Liver (tissue), 9 donors: ENCODE data around the gene EDIL3. TPM values are rescaled to one million over a fixed set of nuclear protein-coding genes. Genes with fewer than 3 reads are reported as not detected.
A peak's percentile ranks its signal among the peaks of the same experiment; 100 is the strongest.

ENCODE experiments used
- DNase-seq: peaks from one replicate; pipeline ENCODE4 v3.0.0-alpha.2; 2017; ENCODE audit warnings: low spot score
- H3K27ac ChIP-seq, 2 donors: one replicate each; pipeline ENCODE4 v1.7.0; 2013; ENCODE audit warnings: inconsistent platforms in 2 of 2, low read length in 2 of 2, control low read depth in 1 of 2, low read depth in 1 of 2, mild to moderate bottlenecking in 1 of 2
- H3K27me3 ChIP-seq, 4 donors: one replicate each; pipeline versions ENCODE4 v1.6.1 to v1.7.0; 2013; ENCODE audit warnings: low read length in 3 of 4, inconsistent platforms in 1 of 4, mild to moderate bottlenecking in 1 of 4, moderate library complexity in 1 of 4; ENCODE audit not compliant: control insufficient read depth in 4 of 4, insufficient read depth in 4 of 4
- H3K36me3 ChIP-seq, 4 donors: one replicate each; pipeline versions ENCODE4 v1.6.1 to v1.7.0; 2013; ENCODE audit warnings: low read length in 3 of 4, mild to moderate bottlenecking in 3 of 4, low read depth in 1 of 4, moderate library complexity in 1 of 4; ENCODE audit not compliant: control insufficient read depth in 4 of 4, insufficient read depth in 3 of 4
- H3K4me1 ChIP-seq, 4 donors: one replicate each; pipeline versions ENCODE4 v1.6.1 to v1.7.0; 2013; ENCODE audit warnings: low read length in 3 of 4, mild to moderate bottlenecking in 3 of 4, moderate library complexity in 1 of 4; ENCODE audit not compliant: control insufficient read depth in 4 of 4, insufficient read depth in 4 of 4
- H3K4me3 ChIP-seq, 3 donors: one replicate each; pipeline versions ENCODE4 v1.6.1 to v1.7.0; 2013; ENCODE audit warnings: low read length in 3 of 3, control low read depth in 1 of 3, low read depth in 1 of 3, mild to moderate bottlenecking in 1 of 3
- H3K9ac ChIP-seq, 2 donors: one replicate each; pipeline ENCODE4 v1.7.0; 2013; ENCODE audit warnings: low read length in 2 of 2, mild to moderate bottlenecking in 2 of 2, moderate library complexity in 2 of 2, control low read depth in 1 of 2, low read depth in 1 of 2
- H3K9me3 ChIP-seq, 4 donors: one replicate each; pipeline versions ENCODE4 v1.6.1 to v1.7.0; 2013; ENCODE audit warnings: low read length in 3 of 4; ENCODE audit not compliant: control insufficient read depth in 4 of 4
- EGR1 ChIP-seq, 2 donors: IDR thresholded peaks; 2 replicates each; pipeline ENCODE4 v1.6.1; 2016 to 2018; ENCODE audit warnings: antibody characterized with exemption in 2 of 2, low read depth in 2 of 2
- FOXA1 ChIP-seq: IDR thresholded peaks from 2 replicates; pipeline ENCODE4 v1.6.1; 2016; ENCODE audit warnings: antibody characterized with exemption
- FOXA2 ChIP-seq: IDR thresholded peaks from 2 replicates; pipeline ENCODE4 v1.6.1; 2016; ENCODE audit warnings: antibody characterized with exemption
- GABPA ChIP-seq, 2 donors: IDR thresholded peaks in 1 of 2; conservative IDR thresholded peaks in 1 of 2; 2 replicates each; pipeline ENCODE4 v1.6.1; 2016; ENCODE audit warnings: antibody characterized with exemption in 2 of 2, mild to moderate bottlenecking in 1 of 2, moderate library complexity in 1 of 2
- HNF4A ChIP-seq, 2 donors: conservative IDR thresholded peaks; 2 replicates each; pipeline ENCODE4 v1.6.1; 2016; ENCODE audit warnings: antibody characterized with exemption in 2 of 2, mild to moderate bottlenecking in 2 of 2
- HNF4G ChIP-seq: IDR thresholded peaks from 2 replicates; pipeline ENCODE4 v1.6.1; 2016; ENCODE audit warnings: antibody characterized with exemption
- JUND ChIP-seq, 2 donors: IDR thresholded peaks; 2 replicates each; pipeline ENCODE4 v1.6.1; 2016; ENCODE audit warnings: antibody characterized with exemption in 2 of 2
- NR2F2 ChIP-seq: IDR thresholded peaks from 2 replicates; pipeline ENCODE4 v1.6.1; 2016; ENCODE audit warnings: antibody characterized with exemption
- RAD21 ChIP-seq, 2 donors: IDR thresholded peaks; 2 replicates each; pipeline ENCODE4 v1.6.1; 2016; ENCODE audit warnings: antibody characterized with exemption in 2 of 2, mild to moderate bottlenecking in 2 of 2
- RXRA ChIP-seq, 2 donors: IDR thresholded peaks; 2 replicates each; pipeline ENCODE4 v1.6.1; 2017 to 2018; ENCODE audit warnings: antibody characterized with exemption in 2 of 2, mild to moderate bottlenecking in 1 of 2
- SP1 ChIP-seq: IDR thresholded peaks from 2 replicates; pipeline ENCODE4 v1.6.1; 2018; ENCODE audit warnings: antibody characterized with exemption, mild to moderate bottlenecking
- TAF1 ChIP-seq: conservative IDR thresholded peaks from 2 replicates; pipeline ENCODE4 v1.6.1; 2016; ENCODE audit warnings: antibody characterized with exemption, mild to moderate bottlenecking
- YY1 ChIP-seq: IDR thresholded peaks from 2 replicates; pipeline ENCODE4 v1.6.1; 2016; ENCODE audit warnings: antibody characterized with exemption, mild to moderate bottlenecking
- ZBTB33 ChIP-seq: IDR thresholded peaks from 2 replicates; pipeline ENCODE4 v1.6.1; 2016; ENCODE audit warnings: antibody characterized with exemption
- WGBS: extraction: QIAGEN DNeasy Blood & Tissue Kit; methylation state at CpG from one replicate; pipeline ENCODE4 v1.1.7; 2013; 5-methylcytosine and 5-hydroxymethylcytosine counted together
- polyA plus RNA-seq, 2 donors: library from polyadenylated mRNA; stranded (reverse) in 1 of 2; unstranded in 1 of 2; fragments of 200-250 nt in 1 of 2; fragments of >200 nt in 1 of 2; fragmentation: Nextera tagmentation in 1 of 2; extraction: Ambion mirVana in 1 of 2; gene quantifications; one replicate each; pipeline versions ENCODE4 v1.2.1 to v1.2.3, GENCODE V29; 2013 to 2015
- total RNA-seq, 2 donors: library from RNA; depleted of rRNA; stranded (reverse); fragments of >200 nt; gene quantifications; one replicate each; pipeline ENCODE4 v1.2.3, GENCODE V29; 2014
- TF ChIP-seq, protein P1 (sequence below): fragments of 150-350 bp; IDR thresholded peaks from 2 replicates; pipeline ENCODE4 v1.5.1; 2017; ENCODE audit warnings: improper control_type of control experiment, low read depth, low read length; ENCODE audit not compliant: missing input control
- TF ChIP-seq, protein P2 (sequence below): IDR thresholded peaks from 2 replicates; pipeline ENCODE4 v1.6.1; 2016; ENCODE audit warnings: antibody characterized with exemption
- TF ChIP-seq, protein P3 (sequence below): IDR thresholded peaks from 2 replicates; pipeline ENCODE4 v1.6.1; 2016; ENCODE audit warnings: antibody characterized with exemption, mild to moderate bottlenecking
- TF ChIP-seq, protein P4 (sequence below): IDR thresholded peaks from 2 replicates; pipeline ENCODE4 v1.6.1; 2016; ENCODE audit warnings: antibody characterized with exemption
- donor health status: healthy.
- donor health status: healthy.
- donor health status: healthy.
- donor health status: healthy.
- donor health status: healthy.

Gene EDIL3
- total and polyA plus RNA-seq, 4 donors: 0.33 to 12.0 (median 0.76) TPM

DNA sequence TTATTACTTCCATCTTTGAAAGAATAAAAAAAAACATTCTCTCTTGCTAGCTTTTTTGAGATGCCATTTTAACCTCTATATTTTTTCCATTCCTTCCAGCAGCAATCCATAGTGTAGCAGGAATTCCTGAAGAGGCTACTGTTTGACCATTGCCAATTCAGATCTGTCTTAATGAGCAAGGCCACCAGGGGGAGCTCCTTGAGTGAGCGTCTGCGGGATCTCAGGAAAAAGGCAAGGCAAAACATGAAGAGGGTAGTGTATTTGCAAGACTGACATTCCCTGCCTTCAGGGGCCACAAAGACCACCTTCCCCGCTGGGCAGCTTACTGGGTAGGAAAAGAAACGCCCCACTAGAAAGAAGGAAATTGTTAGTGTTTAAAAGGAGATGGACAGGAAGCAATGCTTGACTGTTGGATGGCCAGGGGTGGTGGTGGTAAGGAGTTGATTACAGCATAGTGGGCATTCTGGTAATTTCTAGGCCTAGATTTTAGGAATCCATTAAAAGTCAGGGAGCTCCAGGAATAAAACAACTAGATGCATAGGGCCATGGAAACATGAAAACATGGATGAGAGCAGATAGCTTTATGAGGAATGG lies 457.4 kb downstream of the EDIL3 start:
- H3K27me3 ChIP-seq: peaks cover 0 to 4% (median 1%) of the 10 kb centered on the region in 4 donors
- H3K27ac ChIP-seq: no peak overlapping the region
- H3K4me1 ChIP-seq: no peaks in the 10 kb centered on the region
- DNase-seq: peak; percentile 70
- no peak overlapping the region for H3K4me3 ChIP-seq
- H3K9me3 ChIP-seq: no peaks in the 10 kb centered on the region
- H3K9ac ChIP-seq: no peak overlapping the region
- TF ChIP-seq, protein P1, sequence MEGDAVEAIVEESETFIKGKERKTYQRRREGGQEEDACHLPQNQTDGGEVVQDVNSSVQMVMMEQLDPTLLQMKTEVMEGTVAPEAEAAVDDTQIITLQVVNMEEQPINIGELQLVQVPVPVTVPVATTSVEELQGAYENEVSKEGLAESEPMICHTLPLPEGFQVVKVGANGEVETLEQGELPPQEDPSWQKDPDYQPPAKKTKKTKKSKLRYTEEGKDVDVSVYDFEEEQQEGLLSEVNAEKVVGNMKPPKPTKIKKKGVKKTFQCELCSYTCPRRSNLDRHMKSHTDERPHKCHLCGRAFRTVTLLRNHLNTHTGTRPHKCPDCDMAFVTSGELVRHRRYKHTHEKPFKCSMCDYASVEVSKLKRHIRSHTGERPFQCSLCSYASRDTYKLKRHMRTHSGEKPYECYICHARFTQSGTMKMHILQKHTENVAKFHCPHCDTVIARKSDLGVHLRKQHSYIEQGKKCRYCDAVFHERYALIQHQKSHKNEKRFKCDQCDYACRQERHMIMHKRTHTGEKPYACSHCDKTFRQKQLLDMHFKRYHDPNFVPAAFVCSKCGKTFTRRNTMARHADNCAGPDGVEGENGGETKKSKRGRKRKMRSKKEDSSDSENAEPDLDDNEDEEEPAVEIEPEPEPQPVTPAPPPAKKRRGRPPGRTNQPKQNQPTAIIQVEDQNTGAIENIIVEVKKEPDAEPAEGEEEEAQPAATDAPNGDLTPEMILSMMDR: peak; percentile 57
- TF ChIP-seq, protein P2, sequence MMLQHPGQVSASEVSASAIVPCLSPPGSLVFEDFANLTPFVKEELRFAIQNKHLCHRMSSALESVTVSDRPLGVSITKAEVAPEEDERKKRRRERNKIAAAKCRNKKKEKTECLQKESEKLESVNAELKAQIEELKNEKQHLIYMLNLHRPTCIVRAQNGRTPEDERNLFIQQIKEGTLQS: no peak
- peak; percentile 60 to 78 for TF ChIP-seq RAD21 (IDR thresholded peaks at IDR 0.05)
- H3K36me3 ChIP-seq: no peaks in the 10 kb centered on the region
- WGBS: 23% methylated on average over 4 of the region's 4 CpGs

DNA sequence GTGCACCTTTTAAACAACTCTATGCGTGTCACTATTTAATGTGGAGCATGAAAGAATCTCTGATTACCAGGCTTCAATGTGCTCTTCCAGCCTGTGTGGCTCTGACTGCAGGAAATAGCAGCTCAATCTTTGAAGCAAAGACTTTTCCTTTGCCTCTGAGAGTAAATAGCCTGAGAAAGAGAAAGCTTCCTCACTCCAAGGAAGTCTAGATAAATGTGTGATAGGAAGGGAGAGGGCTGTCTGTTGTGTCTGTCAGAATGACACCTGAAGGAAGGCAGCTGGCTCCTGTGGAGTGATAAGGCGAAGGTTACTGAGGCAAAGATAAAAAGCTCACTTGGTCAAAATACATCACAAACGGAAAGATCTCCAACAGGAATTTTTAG lies 458.7 kb downstream of the EDIL3 start:
- H3K4me3 ChIP-seq: no peak overlapping the region
- no peaks in the 10 kb centered on the region for H3K36me3 ChIP-seq
- 59% methylated on average over 3 of the region's 3 CpGs for WGBS
- H3K9ac ChIP-seq: no peak overlapping the region
- no peak overlapping the region for H3K27ac ChIP-seq
- H3K9me3 ChIP-seq: no peaks in the 10 kb centered on the region
- no peak for DNase-seq
- peaks cover 0 to 4% (median 1%) of the 10 kb centered on the region in 4 donors for H3K27me3 ChIP-seq
- TF ChIP-seq ZBTB33 (no peak), YY1 (no peak), HNF4G (no peak), RAD21 (IDR thresholded peaks at IDR 0.05) (no peak), FOXA1 (no peak), RXRA (IDR thresholded peaks at IDR 0.05) (no peak), HNF4A (conservative IDR thresholded peaks at IDR 0.05) (no peak), EGR1 (IDR thresholded peaks at IDR 0.05; ENCODE audit: low read depth in 2 of 2) (no peak), TAF1 (no peak), SP1 (no peak), JUND (IDR thresholded peaks at IDR 0.05) (no peak), FOXA2 (no peak), NR2F2 (no peak), GABPA (IDR thresholded peaks at IDR 0.05 in 1 of 2, conservative IDR thresholded peaks at IDR 0.05 in 1 of 2) (no peak)
- TF ChIP-seq, protein P3, sequence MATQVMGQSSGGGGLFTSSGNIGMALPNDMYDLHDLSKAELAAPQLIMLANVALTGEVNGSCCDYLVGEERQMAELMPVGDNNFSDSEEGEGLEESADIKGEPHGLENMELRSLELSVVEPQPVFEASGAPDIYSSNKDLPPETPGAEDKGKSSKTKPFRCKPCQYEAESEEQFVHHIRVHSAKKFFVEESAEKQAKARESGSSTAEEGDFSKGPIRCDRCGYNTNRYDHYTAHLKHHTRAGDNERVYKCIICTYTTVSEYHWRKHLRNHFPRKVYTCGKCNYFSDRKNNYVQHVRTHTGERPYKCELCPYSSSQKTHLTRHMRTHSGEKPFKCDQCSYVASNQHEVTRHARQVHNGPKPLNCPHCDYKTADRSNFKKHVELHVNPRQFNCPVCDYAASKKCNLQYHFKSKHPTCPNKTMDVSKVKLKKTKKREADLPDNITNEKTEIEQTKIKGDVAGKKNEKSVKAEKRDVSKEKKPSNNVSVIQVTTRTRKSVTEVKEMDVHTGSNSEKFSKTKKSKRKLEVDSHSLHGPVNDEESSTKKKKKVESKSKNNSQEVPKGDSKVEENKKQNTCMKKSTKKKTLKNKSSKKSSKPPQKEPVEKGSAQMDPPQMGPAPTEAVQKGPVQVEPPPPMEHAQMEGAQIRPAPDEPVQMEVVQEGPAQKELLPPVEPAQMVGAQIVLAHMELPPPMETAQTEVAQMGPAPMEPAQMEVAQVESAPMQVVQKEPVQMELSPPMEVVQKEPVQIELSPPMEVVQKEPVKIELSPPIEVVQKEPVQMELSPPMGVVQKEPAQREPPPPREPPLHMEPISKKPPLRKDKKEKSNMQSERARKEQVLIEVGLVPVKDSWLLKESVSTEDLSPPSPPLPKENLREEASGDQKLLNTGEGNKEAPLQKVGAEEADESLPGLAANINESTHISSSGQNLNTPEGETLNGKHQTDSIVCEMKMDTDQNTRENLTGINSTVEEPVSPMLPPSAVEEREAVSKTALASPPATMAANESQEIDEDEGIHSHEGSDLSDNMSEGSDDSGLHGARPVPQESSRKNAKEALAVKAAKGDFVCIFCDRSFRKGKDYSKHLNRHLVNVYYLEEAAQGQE: no peak
- TF ChIP-seq, protein P1: no peak
- TF ChIP-seq, protein P2: no peak
- TF ChIP-seq, protein P4, sequence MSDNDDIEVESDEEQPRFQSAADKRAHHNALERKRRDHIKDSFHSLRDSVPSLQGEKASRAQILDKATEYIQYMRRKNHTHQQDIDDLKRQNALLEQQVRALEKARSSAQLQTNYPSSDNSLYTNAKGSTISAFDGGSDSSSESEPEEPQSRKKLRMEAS: no peak
- no peaks in the 10 kb centered on the region for H3K4me1 ChIP-seq
